Stimulated activated CD4-positive, alpha-beta T cell treated with anti-CD3 and anti-CD28 coated beads, Interleukin-2, amount 100 ng/mL, for 4 hours (primary cell): ENCODE measurements around the gene CELSR1.
"Not testable (repeated sequence)": the region's sequence is repeated elsewhere in the genome, so short reads cannot be mapped to it uniquely, and the experiment has no call there.

ENCODE experiments used
- DNase-seq: peaks from one replicate; pipeline ENCODE4 v3.0.0-alpha.2; 2020; ENCODE audit warnings: low read depth

Gene CELSR1

DNA sequence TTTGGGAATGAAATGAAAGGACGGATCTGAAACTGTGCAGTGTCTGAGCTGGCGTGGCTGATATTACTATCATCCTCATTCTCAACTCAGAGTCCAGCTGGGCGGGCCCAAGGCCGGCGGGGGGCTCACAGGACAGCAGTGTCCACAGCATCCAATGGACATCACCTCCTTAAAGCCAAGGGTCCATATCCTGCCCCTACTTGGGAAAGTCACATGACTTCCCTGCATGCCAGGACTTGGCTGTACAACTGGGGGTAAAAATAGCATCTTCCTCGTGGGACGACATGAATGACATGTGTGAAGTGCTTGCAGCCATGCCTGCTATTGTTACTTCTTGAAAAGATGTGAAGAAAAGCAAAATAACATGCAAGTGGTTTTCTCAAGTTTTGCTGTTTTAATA, 119.7 kb downstream of the CELSR1 start:
- no peak for DNase-seq

DNA sequence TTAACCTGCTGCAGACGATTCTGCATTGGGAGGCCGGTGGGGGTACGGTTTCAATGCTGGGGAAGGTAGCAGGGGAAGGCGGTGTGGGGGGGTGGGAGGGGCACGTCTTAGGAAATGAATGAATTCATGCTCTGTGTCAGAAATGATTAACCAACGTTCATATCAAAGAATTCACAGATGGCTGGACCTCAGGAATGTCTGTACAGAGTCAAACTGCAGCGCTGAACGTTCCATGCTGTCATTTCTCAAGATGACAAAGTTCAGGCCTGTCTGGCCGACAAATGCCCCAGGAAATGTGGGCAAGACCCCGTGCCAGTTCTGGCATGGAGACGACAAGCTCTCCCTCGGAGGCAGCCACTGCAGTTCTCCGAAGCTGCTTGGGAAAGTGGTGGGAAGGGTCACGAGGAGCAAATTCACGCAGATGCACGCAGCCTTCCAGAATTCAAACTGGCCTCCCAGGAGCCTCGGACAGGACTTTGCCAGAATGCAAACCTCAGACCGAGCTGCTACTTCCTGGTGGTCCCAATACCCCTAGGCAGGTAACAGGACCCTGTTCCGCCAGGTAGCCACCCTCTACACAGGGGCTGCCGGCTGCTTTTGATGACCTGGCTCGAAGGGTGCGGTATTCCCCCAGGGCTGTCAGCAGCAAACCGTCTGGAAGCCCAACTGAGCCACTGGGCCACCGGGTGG, 120.4 kb downstream of the CELSR1 start:
- no peak for DNase-seq

DNA sequence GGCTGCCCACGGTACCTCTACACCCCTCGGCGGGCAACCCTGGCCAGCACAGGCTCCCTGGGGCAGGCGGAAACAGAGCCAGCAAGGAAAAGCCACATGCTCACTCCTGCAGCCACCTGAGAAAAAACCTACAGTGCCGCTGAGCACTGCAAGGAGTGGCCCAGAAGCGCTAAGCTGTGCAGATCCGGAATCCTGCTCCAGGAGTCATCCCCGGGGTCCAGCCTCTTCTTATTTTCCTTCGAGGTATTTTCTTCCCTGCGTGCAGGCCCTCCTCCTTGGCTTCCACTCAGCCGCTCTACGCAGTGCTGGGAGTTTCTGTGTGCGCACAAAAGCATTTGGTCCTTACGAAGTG, 120.9 kb downstream of the CELSR1 start:
- no peak for DNase-seq

DNA sequence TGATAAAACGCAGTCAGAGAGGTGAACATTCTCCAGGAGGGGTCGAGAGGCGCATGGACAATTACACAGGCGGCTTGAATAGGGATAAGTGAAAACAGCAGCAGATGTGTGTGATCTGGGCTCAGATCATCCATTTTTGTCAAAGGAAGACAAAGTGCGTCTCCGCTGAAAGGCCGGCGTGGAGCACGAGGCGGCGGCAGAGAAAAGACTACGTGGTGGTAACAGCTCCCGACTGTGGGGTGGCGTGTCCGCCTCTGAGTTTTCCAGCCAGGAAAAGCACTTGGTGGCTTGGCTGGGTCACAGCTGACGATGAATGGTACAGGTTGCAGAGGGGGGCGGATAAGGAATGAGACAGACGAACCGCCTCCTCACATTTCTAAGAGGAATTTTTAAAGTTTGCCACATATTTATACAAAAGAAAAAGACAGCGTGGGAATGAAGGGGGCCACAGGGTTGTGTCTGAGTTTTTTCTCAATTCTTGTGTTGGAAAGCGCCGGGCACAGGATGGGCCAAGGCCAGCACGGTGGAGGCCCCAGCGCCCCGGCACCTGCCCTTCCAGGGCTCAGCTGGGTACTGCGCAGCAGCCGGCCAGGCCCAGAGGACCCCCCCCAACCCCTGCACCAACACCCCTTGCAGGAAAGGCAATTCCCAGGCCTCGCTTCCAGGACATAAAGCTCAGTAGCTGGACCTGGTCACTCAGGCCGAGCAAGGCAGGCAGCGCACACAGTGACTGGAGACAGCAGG, 121.5 kb downstream of the CELSR1 start:
- DNase-seq = no peak

DNA sequence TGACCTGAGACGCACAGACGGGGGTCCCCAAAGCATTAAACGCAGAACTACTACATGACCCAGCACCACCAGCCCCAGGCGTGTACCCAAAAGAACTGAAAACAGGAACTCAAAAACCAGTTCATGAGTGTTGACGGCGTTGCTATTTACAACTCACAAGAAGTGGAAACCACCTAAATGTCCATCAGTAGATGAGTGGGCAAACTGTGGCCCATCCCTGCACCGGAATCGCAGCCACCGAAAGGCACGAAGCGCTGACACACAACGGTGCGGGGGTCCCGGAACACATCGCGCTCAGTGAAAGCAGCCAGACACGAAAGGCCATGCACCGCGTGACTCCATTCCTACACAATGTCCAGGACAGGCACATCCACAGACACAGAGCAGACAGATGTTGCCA, 122.7 kb downstream of the CELSR1 start:
- DNase-seq = no peak

DNA sequence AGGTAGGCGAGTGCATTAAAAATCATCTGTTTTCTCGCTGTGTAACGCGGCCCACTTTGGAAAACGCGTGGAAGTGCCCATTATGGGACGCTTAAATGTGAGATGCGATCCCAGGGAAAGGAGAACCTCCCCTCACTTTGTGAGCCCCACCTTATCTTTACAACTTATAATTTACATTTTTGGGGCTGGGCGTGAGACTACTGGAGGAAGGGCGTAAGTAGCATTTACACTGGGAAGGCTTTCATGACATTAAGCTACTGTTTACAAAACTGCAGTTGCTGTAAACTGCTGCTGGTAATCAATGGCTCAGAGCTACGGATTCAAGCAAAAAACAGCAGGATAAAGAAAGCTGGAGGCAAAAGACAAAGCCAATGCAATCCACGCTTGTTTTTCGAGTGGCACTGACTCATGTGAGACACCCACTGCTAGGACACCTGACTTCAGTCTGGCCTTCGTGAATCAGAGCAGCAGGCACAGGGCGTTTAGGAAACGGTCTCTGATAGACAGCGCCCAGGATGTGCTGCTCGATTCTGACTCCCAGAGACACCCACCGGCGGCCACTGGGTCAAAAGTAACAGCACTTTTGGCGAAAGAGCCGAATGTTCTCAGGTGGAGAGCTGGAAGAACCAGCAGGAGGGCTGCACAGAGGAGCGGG, 123.6 kb downstream of the CELSR1 start:
- no peak for DNase-seq

DNA sequence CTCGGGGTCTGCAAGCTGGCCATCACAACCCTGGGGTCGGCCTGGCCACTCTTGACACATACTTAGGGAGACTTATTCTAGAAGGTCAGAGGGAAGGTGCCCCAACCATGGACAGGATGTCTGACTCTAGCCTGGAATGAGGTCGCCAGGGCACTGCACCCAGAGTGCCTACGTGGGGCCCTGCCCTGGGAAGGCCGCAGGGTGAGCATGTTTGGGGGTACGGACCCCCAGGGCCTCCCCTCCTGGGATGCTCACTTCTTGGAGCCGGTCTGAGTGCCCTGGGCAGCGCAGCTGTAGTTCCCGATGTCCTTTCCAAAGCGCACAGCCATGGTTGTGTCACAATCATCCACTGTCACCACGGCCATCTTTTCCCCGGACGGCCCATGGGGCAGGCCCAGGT, 126.1 kb downstream of the CELSR1 start:
- no peak for DNase-seq

DNA sequence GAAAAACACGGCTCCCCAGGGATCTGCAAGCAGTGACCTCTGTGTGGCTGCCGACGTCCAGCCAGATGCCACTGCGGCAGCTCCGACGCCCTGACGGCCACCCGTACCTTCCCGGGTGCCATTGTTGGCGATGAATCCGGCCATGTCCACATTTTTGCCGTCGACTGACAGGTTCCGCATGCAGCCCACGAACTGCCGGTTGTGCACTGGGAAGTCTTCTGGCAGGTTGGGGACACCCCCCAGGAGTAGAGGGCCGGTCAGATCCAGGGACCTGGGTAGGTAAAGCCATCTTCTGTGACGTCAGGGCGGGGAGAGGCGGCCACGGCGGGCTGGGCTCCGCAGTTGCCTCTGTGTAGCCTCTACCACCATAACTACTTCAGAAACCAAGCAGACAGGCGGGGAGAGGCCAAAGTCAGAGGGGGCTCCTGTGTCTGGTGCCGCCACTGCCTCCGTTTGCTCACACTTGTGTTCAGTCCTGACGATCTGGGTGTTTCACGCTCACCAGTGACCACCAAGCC, 127.1 kb downstream of the CELSR1 start:
- no peak for DNase-seq

DNA sequence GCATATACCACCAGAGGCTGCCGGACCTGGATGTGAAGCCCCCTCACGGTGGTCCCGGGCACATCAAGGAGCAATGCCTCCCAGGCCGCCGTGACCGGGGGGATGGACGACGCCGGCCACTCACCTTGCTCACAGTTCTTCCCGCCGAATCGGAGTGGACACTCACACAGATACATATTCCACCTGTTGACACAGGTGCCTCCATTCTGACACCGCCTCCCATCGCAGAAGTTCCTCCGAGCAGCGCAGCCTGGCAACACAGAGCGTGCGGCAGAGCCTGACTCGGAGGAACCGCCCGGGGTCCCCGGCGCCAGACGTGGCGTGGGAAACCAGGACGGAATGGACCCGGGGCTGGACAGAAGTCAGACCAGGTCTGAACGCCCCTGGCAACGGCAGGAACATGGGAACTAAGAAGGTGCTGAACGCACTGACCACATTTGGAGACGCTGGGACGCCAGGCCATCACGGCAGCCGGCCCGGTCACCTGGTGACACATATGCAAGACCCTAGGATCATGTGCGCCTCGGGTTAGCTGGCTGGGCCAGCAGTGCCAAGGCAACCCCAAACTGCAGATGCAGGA, 127.7 kb downstream of the CELSR1 start:
- DNase-seq = no peak

DNA sequence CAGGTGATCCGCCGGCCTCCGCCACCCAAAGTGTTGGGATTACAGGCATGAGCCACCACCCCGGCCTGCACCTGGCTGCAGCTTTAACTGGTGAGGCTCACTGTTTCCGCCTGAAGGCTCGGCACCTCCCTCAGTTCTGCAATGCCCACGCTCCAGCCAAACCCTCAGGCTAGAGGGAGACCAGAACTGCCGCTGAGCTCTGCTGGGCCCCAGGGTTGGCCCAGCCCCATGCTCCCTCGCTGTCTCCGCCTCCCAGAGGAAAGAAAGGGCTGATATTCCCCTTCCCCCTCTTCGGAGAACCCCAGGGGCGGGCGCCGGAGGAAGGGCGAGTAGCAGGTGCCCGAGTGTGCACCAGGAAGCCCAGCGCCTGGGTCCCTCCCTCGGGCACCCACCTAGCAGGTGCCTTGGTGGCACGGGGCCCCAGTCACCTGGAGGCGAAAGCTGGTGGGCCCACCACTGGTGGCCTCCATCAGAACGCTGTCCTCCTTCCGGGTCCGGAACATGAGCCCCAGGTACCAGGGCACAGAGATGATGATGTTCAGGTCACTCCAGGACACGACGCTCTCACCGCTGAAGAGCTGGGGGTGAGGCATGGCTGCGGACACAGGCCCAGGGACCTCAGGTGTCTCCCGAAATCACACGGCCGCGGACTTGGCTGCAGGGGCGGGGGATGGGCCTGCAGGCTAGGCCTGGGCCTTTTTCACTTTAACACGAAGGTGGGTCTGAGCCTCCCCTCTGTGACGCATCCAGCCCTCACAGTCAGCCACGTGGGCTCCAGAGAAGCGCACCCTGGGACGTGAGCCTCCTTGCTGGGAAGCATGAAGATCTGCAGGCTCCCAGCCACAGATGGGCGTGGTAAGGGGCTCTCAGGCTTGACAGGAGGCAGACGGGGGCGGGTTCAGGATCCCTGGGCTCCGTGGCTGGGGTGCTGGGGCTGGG, 128.6 kb downstream of the CELSR1 start:
- DNase-seq = no peak

DNA sequence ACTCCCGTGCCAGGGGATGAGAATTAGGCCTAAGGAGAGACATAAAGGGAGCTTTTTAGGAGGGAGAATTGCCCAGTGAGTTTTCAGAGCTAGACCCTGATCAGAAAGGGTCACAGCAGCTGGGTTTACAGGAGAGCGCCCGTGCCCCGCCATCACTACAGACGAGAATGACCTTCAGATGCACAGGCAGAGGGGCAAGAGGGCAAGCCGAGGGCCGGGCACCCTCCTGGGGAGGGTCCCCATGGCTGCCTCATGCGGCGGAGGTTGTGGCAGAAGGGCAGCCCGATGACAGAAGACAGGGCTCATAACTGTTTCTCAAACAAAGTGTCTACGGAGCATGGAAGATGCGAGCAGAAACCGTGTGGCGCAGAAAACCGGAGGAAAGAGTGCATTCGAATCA, 129.7 kb downstream of the CELSR1 start:
- no peak for DNase-seq

DNA sequence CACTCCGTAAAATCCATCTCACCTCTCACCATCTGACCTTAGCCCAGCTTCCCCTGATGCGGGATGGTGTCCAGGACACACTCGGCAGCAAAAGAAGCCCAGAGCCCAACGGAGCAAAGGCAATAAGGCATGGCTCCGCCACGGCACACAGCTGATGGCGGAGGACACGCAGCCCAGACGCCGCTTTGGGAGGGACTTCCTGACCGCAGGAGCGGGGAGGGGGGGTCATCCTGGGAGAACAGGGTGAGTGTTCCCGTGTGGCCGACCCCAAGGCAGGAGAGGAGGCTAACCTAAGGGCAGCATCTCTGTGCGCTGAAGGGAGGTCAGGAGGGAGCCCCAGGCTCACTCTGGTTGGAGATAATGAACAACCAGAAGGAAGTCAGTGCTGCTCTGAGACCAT, 130.6 kb downstream of the CELSR1 start:
- DNase-seq = no peak

DNA sequence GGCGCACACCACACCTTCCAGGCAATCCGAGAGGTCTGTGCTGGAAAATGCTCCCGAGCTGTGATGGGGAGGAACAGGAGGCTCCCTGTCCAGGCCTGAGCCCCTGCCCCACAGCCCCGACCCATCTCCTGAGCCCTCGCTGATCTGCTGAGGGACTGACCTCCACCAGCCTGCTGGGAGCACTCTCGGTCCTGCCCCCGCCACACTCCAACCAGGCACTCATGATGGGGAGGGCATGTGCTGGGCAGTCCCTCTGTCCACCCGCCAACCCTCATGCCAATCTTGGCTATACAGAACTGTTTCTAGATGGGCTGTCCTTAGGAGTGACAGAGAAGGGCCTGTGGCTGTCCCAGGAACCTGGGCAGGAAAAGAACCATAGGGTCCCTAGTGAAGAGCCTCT, 131.1 kb downstream of the CELSR1 start:
- no peak for DNase-seq

DNA sequence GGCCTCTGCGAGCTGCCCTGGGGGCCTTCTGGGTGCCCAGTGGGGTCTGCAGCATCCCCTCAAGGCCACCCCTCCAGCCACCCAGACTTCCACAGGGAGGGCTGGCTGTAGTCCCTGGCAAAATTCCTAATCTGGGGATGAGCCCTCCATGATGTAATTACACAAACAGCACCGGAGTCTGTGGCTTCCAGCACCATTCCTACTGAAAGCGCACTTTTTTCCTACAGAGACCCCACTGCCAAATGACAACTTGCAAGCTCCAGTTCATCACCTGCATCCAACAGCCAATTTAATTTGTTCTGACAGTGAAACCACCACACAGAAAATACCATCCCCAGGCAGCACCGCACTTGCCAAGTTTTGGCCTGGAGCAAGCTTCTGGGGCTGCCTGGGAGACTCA, 131.5 kb downstream of the CELSR1 start:
- DNase-seq = no peak

DNA sequence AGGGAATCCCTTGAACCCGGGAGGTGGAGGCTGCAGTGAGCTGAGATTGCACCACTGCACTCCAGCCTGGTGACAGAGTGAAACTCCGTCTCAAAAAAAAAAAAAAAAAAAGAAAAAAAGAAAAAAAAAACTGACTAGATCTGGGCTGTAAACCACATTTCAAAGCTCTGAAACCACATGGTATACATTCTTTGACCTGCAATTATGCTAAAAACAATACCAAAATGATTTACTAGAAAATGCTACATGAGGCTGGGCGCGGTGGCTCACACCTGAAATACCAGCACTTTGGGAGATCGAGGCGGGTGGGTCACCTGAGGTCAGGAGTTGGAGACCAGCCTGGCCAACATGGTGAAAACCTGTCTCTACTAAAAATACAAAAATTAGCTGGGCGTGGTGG, 133.5 kb downstream of the CELSR1 start:
- not testable (repeated sequence) for DNase-seq

DNA sequence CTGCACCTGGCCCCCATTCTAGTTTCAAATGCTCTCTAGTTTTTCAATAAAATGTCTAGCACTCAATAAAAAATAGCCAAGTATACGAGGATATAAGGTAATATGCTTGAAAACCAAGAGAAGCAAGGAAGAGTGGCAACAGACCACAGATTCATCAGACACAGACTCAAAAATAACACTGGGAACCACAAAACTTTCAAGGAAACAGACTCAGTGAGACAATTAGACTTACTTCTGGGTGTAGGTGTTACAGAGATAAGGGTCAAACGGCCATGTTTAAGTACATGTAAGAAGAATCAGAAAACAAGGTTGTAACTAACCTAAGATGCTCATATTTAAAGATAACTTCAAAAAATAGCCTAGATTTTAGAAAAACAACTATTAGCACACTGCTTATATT, 134.9 kb downstream of the CELSR1 start:
- no peak for DNase-seq

DNA sequence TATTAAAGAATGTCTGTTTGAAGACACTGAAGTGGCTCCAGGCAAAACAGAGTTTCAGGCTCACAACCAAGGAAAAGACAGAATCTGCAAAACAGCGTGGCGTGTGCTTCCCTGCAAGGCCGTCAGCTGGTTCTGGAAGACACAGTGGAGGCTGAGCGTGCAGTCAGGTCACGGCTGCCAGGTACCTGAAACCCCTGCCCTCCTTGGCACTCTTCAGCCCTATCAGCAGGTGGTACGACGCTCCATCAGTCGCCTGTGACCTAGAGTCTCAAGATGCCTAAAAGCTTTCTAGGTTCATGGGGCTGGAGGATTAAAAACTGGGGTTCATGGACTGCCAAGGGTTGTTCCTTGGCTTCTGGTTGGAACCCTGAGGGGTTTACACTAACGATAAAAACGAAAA, 136.1 kb downstream of the CELSR1 start:
- DNase-seq = no peak

DNA sequence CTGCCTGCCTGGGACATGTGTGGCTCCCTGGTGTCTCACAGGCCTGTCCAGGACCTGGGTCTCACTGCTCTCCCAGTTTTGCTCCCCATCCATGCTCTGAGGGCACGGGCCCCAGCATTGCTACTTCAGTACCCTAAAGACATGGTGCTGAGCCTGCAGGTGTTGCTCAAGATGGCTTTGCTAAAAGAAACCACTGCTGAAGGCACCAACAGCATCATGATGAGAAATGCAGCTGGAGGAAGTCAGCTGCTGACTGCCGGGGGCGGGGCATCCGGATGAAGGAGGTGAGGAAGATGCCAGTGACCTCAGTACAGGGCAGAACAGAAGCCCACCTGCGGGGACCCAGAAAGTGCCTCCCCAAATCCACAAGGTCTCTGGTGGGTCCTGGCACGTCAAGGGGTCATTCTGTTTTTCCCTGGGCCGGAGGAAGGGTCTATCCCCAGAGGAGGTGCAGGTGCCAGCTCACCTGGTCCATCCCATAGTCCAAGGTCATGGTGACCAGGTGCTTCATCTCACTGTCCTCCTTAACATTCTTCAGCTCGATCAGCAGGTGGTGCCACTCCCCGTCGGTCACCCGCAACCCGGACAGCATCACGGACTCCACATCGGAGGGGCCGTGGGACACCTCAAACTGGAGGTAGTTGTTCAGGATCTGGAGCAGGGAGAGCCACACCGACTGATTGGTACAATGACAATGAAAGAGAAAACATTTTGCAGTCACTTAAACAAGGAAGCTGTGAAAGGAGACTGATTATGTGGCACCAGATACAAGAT, 138.0 kb downstream of the CELSR1 start:
- no peak for DNase-seq

DNA sequence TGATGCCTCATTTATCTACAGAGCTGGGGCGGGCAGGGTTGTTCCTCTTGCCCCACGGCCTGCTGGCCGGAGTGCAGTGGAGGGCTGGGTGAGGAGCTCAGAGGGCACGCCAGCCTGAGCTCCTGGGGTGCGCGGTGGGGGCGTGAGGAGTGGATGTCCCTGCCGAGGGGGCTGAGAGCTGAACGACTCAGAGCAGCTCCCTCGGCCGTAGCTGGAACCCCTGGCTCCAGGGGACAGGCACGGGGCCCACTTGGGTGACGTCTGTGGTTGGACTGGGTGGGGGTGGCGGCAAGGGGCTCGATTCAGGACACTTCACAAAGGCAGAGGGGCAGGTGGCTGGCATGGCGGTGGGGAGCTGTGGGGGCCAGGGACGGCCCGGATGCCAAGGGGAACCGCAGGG, 139.5 kb downstream of the CELSR1 start:
- DNase-seq = no peak

DNA sequence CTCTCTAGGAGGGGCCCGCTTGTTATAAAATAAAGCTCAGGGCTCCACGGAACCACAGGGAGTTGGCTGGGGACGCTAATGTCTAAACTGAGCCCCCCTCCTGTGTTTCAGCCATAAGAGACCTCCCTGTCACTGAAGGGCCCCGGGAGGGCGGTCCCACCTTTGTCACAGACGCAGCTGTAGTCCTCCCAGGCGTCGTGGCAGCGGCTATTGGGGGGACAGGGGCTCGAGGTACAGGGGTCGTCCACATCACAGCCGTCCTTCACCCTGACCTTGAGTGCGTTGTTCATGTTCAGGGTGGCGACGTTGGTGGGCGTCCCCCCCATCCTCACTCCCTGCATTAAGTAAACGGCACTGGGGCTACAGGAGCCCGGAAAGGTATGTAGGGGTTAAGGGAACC, 139.9 kb downstream of the CELSR1 start:
- DNase-seq = no peak

DNA sequence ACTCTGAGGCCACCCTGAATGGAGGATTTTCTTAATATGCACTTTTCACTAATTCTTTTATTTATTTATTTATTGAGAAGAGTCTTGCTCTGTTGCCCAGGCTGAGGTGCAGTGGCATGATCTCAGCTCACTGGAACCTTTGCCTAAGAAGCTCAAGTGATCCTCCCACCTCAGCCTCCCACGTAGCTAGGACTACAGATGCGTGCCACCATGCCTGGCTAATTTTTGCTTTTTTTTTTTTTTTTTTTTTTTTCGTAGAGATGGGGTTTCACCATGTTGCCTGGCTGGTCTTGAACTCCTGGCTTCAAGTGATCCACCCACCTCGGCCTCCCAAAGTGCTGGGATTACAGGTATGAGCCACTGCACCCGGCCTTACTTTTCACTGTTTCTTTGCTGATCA, 140.4 kb downstream of the CELSR1 start:
- DNase-seq = not testable (repeated sequence)
